Stimulated activated CD8-positive, alpha-beta memory T cell treated with anti-CD3 and anti-CD28 coated beads, Interleukin-12 subunit alpha, Interleukin-12 subunit beta, amount 100 ng/mL, for 24 hours (primary cell): Measurements from ENCODE around the gene CLIC4.
"Not testable (repeated sequence)": the region's sequence is repeated elsewhere in the genome, so short reads cannot be mapped to it uniquely, and the experiment has no call there.

Source experiments
- DNase-seq: peaks from one replicate; pipeline ENCODE4 v3.0.0-alpha.2; 2020; ENCODE audit errors: extremely low read depth

Gene CLIC4

DNA sequence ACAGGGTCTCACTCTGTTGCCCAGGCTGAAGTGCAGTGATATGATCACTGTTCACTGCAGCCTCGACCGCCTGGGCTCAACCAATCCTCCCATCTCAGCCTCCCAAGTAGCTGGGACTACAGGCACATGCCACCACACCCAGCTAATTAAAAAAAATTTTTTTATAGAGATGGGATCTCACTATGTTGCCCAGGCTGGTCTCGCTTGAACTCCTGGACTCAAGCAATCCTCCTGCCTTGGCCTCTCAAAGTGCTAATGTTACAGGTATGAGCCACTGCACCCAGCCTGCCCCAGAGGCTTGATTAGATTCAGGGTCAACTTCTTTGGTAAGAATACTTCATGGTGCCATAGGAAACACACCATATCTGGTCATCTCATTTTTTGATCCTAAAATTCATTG lies 66.2 kb downstream of the CLIC4 start:
- not testable (repeated sequence) for DNase-seq

DNA sequence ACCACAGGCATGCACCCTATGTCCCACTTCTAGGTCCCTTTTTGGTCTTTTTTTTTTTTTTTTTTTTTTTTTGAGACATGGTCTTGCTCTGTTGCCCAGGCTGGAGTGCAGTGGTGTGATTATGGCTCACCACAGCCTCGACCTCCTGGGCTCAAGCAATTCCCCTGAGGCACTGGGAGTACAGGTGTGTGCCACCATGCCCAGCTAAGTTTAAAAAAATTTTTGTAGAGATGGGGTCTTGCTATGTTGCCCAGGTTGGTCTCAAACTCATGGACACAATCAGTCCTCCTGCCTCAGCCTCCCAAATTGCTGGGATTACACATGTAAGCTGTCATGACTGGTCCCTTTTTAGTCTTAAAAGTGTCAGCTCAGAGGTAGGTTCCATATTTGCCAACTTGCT lies 75.0 kb downstream of the CLIC4 start:
- not testable (repeated sequence) for DNase-seq

DNA sequence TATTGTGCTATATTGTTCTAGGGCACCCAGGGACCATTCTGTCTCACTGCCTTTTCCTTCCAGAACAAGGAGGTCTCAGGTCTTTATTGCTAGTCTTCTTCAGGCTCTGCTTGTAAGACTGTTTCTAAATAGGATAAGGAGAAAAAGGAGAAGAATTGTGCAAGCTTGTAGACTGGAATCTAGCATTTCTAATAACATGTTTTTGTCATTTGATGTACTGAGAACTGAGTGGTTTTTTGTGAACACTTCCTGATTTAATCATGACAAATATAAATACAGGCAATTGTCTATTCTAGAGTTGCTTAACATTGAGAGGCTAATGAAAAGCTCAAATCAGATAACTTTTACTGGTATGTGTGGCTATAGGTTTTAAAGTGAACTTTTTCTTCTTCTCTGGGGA lies 77.6 kb downstream of the CLIC4 start:
- DNase-seq, result no peak

DNA sequence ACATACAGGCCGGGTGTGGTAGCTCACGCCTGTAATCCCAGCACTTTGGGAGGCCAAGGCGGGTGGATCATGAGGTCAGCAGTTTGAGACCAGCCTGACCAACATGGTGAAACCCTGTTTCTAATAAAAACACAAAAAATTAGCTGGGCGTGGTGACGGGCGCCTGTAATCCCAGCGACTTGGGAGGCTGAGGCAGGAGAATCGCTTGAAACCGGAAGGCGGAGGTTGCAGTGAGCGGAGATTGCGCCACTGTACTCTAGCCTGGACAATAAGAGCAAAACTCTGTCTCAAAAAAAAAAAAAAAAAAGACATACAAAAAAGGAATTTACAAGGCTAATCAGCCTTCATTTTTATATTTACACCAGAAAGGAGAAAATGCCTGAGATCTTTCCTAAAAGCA lies 78.2 kb downstream of the CLIC4 start:
- not testable (repeated sequence) for DNase-seq

DNA sequence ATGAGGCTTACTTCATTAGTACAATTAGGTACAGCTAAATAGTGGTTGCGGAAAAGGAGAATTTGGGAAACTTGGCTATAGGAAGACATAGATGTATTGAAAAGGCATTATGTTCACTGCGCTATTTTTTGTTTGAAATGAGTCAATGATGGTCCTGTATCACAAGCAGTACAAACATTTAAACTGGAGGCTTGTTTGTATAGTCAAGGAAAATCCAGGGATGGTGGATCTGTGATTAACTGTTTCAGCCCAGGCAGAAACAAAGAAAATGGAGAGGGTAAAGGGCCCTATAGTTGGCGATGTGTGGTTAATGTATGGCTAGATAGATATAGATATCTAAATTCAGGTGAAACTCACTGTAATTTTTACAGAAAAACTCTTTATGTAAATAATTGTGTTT lies 79.9 kb downstream of the CLIC4 start:
- no peak for DNase-seq

DNA sequence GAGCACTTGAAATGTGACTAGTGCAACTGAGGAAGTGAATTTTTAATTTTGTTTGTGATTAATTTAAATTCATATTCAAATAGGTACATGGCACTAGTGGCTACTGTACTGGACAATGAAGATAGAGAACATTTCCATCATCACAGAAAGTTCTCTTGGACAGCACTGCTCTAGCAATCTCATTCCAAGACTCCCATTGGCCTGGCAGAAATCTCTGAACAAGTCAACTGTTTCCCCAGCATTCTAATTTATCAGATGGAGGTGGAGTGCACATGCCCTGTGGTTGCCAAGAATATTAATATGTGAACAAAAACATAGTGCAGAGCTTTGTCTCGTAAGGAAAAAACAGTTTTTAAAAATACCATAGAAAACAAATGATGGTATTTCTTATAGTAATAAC lies 81.3 kb downstream of the CLIC4 start:
- DNase-seq, result no peak

DNA sequence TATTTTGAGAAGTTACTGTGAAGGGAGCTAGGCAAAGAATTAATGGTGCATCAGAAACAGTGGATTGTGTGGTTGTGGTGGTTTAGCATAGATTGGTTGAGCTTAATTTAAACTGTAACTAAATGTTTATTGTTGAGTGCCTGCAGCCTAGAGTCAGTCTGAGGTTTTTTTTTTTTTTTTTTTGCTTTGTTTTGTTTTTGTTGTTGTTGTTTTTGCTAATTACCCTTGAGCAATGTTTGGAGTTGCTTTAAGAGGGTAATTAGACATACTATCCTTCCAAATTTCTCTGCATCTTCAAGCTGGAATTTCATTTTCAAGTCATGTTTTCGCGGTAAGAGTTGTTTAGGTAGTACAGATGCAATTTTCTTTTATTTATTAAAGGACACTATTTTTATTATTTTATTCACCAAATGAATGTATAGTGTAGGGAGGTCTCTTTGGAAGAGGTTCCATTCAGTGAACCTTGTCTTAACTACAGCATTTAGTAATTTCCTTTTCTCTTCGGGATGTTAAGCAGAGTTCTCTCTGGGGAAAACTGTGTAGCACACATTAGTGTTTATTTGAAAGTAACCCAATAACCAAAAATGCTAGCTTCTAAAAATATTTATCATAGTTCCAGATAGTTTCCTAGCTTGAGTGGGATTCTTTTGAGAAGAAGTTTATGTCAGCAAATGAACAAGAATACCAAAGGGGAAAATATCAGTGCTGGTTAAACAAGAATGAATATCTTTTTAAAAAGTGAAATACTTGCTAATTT lies 82.3 kb downstream of the CLIC4 start:
- no peak for DNase-seq

DNA sequence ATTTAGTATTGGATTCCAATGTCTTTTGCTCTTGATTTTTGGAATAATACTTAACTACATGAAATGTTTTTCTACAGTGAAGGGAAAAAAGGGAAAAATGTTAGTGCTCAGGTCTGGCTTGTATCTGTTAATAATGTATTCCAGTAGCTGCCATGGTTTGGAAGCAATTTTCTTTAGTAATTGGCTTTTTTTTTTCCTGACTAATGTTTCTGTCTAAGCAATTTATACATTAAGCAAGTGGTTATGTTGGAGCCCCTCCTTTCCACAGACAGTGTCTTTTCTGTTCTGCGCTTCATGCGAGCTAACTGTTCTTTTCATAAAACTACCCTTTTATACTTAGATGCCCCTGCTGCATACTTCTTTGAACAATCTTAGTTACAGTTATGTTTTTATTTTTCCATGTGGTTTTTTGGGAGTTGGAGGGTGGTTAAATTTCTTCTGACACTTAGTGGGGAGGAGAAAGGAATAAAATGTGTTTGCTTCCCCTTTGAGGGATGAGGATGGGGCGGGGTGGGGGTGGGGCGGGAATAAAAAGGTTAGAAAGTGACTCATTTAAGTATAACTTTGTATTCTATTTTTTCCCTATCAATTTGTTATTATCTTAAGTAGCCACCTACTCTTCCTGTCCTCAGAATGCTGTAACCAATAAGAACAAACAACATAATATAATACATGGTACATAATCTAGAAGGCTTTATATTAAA lies 83.1 kb downstream of the CLIC4 start:
- DNase-seq, result no peak

DNA sequence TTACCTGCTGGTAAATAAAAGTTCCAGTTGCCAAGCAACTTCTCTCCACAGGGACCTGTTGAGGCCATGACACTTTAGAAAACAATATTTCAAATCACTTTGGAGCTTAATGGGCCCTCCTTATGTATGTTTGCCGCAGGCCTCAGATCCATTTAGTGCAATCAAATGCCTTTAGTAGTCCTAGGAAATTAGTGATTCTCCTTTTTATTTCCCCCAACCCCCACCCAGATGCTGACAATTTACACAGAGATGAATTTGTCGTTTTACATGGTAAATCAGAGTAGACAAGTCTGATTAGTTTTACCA lies 83.6 kb downstream of the CLIC4 start:
- no peak for DNase-seq

DNA sequence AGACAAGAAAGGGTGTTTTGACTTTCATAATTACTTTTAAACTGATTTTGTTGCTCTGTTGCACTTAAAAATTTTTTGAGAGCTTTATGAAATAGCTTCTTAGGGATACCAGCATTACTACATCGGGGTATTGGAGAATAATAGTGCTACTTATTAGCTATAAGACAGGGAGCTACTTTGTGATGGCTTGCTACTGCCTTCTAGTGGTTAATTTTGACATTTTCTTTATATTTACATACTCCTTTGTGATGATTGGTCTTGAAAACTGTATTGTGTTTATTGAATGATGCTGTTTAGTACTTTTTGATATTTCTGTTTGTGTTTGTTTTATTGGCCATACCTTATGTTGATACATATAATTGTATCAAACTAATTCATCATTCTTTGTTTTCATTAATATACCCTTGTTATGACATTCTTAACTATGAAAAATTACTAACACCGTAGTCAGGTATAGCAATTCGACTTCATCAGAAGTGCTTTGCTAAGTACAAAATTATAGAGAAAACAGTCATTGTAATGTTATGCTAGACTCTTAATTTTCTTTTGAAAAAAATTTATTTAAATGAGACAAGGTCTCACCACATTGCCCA lies 85.5 kb downstream of the CLIC4 start:
- no peak for DNase-seq

DNA sequence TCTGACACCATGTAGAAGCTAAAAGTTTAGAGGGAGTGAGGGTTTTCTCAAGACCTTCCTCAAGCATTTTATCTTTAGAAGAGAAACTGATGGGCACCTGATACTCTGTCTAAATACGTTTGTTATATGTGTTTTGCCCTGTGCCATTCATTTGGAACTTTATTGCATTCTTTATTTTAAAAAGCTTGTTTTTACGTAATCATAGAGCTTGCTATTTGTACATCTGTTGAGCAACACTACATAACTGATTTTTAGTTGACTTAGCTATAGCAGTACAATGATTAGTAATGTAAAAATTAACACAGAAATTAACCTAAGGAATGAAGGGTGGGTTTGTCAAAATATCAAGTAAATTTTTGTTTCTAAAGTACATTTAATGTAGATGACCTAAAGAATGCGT lies 96.3 kb downstream of the CLIC4 start:
- DNase-seq, result no peak

DNA sequence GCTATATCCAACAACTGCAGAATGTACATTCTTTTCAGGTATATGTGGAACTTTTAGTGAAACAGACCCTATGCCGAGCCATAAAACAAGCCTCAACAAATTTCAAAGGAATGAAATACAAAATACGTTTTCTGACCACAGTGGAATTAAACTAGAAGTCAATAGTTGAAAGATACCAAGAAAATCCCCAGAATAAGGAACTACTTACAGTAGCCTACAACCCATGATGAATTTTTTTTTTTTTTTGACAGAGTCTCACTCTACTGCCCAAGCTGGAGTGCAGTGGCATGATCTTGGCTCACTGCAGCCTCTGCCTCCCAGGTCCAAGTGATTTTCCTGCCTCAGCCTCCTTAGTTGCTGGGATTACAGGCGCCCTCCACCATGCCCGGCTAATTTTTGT lies 101.4 kb downstream of the CLIC4 start:
- DNase-seq, result no peak

DNA sequence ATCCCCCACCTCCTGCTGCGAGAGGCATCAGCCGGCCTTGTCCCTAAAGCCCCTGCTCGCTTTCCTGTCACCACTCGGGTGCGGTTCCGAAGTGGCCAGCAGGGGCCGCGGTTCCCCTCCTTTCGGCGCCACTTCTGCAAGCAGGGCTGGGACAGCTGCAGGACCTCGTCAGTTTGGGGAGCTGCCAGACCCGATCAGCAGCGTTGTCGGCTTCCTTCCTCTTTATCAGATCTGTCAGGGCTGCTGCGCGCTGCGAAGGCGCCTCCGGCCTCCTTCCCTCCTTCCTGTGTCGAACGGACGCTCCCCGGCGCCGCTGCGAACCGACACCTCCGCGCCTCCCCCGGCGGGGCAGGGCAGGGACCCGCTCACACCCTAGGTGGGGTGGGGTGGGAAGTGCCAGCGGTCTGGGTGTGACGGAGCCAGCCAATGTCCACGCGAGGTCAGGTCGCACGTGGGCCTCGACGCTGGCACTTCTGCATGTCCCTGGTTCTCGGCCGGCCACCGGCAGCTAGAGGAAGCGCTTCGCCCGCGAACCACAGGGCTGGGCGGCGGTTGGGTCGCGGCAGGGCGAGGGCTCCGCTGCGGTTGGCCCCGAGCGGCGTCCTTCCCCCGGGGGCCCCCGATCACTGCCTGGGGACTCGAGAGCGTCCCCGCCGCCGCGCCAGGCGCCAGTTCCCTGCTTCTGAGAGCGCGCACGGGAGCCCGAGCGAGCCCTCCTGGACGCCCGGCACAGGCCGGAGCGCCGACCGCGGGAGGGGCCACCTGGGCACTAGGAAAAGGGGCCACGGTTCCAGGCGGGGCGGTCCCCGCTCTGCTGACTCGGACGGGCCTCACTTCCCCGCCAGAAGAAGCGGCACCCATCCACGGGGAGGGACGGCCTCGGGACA lies 103.0 kb downstream of the CLIC4 start:
- peak; percentile 70 for DNase-seq

DNA sequence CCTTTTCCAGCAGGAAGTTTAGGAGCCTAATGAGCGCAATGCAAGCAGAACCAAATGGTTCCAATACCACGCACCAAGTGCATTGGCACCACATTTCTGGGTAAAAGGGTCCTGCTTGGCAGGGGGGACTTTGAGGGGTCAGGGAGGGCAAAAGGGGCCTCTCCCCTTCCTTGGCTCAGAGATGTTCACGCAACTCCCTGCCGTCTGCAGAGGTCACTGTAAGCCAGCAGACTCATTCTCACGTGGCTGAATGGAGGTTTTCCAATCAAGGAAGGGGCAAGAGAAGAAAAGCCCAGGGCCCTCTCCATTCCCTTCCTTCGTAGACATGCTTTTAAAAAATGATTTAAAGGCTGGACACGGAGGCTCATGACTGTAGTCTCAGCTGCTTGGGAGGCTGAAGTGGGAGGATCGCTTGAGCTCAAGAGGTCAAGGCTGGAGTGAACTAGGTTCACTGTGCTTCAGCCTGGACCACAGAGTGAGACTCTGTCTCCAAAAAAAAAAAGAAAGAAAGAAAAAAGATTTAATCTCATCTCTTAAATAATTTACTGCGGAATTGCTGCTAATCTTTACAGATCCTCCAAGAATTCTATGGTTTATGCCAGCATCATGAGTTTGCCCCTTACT lies 104.5 kb downstream of the CLIC4 start:
- no peak for DNase-seq

DNA sequence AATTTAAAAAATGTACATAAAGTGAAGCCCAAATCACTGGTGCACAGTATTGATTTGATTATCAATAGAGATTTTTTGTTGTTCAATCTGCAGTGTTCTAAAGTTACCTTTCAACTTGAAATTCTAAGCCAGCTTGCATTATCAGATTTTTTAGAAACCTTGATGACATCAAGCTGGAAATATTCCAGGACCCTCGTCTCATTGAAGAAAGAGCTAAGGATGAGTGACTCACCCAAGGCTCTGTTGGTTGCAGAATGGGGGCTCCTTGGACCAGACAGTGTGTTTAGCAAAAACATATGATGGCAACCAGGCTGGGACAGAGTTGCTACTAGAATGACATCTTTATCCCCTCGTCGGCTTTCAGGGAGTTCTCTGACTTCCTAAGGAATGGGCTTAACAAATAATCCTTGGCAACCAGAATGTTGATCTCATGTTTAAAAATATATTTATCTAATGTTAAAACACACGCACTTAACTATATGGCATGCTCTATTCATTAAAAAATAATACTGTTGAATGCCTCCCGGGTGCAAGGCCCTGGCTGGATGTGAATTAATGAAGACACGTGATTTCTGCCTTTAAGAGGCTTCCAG lies 105.2 kb downstream of the CLIC4 start:
- no peak for DNase-seq

DNA sequence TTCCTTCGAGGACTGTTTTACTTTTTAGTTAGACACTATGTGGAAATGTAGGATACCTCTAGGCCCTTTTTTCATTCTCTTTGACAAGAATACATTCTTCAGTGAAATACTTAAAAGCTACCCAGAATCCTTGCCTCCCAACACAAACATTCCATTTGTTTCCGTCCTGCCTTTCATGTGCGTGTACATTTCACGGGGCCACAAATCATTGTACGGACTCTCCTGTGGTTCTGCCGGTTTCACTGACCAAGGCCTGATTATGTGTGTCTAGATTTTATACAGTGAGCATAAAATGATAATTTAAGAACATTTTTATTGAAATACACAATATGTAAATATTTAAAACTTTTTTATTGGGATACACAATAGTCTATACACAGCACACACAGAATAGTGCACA lies 108.4 kb downstream of the CLIC4 start:
- DNase-seq, result no peak

DNA sequence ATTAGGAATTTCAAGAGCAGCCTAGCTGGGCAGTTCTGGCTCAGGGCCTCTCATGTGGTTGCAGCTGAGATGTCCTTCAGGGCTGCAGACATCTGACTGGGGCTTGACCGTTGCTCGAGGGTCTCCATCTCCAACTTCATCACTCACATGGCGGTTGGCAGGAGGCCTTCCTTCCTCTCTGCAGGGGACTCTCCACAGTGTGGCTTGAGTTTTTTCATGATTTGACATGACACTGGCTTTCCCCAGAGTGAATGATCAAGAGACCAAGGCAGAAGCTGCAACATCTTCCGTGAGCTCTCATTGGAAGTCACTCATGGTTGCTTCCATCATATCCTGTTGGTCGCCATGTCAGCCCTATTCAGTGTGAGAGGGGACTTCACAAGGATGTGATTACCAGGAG lies 110.2 kb downstream of the CLIC4 start:
- DNase-seq, result no peak

DNA sequence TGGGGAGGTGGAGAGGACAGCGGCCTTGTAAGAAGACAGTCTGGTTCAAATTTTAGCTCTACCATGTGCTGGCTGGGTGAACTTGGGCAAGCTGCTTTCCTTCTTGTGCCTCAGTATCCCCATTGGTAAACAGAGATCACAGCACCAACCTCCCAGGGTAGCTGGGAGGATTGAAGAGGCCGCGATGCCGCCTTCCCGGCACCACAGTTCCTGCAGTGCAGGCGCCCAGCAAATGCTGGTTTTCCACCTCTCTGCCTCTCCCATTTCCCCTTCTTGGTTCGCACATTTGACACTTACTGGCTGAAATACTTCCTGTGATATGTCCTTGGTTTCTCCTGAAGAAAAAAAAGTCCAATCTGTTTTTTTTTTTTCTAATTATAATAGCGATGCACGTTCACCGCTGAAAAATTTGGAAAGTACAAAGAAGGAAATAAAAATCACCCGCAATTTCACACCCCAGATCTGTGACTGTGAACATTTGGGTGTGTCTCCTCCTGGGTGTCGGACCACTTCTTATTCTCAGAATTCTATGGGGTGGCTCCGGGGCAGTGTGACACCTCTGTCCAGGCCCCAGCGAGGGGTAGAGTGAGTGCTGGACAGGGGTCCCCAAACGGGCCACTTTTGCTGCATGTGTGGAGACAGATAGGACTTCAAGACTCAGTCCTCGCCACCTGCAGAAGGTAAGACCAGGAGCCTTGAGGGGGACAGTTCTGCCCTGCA lies 111.7 kb downstream of the CLIC4 start:
- no peak for DNase-seq

DNA sequence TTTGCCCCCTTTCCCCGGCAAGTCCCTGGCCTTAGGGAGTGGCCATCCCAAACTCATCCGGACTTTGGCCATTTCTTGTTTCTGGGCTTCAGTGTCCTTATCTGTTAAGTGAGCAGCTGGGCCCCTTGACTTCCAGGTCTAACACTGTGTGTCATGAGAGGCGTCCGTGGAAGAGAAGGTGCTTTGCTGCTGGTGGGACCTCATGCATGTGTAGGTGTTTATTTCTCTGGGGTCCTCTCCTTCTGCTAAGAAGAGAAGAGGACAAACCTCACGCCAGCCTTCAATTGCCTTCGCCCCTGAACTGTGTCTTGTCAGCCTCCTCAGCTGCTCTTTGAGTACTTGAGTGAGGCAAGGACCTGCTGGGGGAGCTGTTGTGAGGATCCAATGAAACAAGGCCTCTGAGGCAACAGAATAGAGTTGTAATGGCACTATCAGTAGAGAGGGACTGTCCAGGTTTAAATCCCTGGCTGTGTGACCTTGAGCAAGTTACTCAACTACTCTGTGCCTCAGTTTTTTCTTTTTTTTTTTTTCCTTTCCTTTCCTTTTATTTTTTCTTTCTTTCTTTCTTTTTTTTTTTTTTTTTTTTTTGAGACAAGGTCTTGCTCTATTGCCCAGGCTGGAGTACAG lies 112.4 kb downstream of the CLIC4 start:
- DNase-seq, result no peak

DNA sequence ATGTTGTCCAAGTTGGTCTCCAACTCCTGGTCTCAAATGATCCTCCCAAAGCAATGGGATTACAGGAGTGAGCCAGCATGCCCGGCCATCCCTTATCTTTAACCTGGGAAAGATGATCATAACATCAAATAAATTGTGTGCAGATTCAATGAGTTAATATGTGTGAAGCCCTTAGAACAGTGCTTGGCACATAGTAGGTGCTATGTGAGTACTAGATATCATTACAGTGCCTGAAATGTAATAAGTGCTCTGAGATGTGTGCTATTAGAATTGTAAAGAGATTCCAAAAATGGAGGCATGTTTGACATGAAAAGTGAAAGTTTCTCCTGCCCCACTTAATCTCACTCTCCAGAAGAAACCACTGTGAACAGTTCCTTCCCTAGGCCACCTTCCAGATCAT lies 113.0 kb downstream of the CLIC4 start:
- no peak for DNase-seq
